Endothelial cell of umbilical vein (primary cell): ENCODE results near the gene TECTA. TPM values are rescaled to one million over a fixed set of nuclear protein-coding genes. Genes with fewer than 3 reads are reported as not detected.

Source experiments
- BruUV-seq: library from RNA; stranded (reverse); fragments of 400-500 nt; replicated peaks from 2 replicates; lab custom pipeline; 2021; lab: Mats Ljungman, UMichigan
- CTCF ChIA-PET: fragments of 300-600, 350-600 bp; sonication (Branson Sonifier 250); formaldehyde crosslinking; loops from one replicate; lab custom pipeline; 2021; ENCODE audit warnings: antibody characterized with exemption, inconsistent platforms; lab: Charles Lee
- POLR2A ChIA-PET: fragments of 300-600, 350-600 bp; sonication (Branson Sonifier 250); formaldehyde crosslinking; loops from one replicate; lab custom pipeline; 2021; ENCODE audit warnings: antibody characterized with exemption, inconsistent platforms; lab: Charles Lee
- DNase-seq: peaks from one replicate; pipeline ENCODE4 v3.0.0-alpha.2; 2011; ENCODE audit warnings: low read depth, low spot score
- FAIRE-seq: peaks from 2 replicates; lab custom pipeline; 2011; peaks lifted over from hg19 to GRCh38; lab: Jason Lieb, UNC
- H2AFZ ChIP-seq: 2 replicates; pipeline ENCODE4 v1.6.0; 2012; ENCODE audit warnings: low read depth, low read length, control low read depth, inconsistent platforms
- H3K27ac ChIP-seq: 2 replicates; pipeline ENCODE4 v1.5.1; 2011; ENCODE audit warnings: low read depth, mild to moderate bottlenecking, control low read depth, low read length, moderate library complexity; ENCODE audit not compliant: insufficient read depth
- H3K27me3 ChIP-seq, 2 experiments: 2 replicates each; pipeline versions ENCODE4 v1.6.0 to v1.6.1; 2011; ENCODE audit warnings: low read length in 2 of 2, mixed read lengths in 1 of 2; ENCODE audit not compliant: control insufficient read depth in 2 of 2, insufficient read depth in 2 of 2
- H3K36me3 ChIP-seq, 2 experiments: 2 replicates in 1 of 2; 3 replicates in 1 of 2; pipeline ENCODE4 v1.5.1; 2011; ENCODE audit warnings: low read length in 2 of 2, mild to moderate bottlenecking in 1 of 2, moderate library complexity in 1 of 2; ENCODE audit not compliant: control insufficient read depth in 2 of 2, insufficient read depth in 2 of 2; ENCODE audit errors: extremely low read depth in 1 of 2
- H3K4me1 ChIP-seq: 3 replicates; pipeline ENCODE4 v1.5.1; 2011; ENCODE audit warnings: mild to moderate bottlenecking, low read length; ENCODE audit not compliant: control insufficient read depth, insufficient read depth; ENCODE audit errors: extremely low read depth
- H3K4me2 ChIP-seq: 2 replicates; pipeline ENCODE4 v1.6.1; 2011; ENCODE audit warnings: low read length, control low read depth, mixed read lengths; ENCODE audit not compliant: insufficient read depth
- H3K4me3 ChIP-seq, 3 experiments: fragments of 200-600 bp in 1 of 3; sonication (generic), shearing (Covaris generic) in 1 of 3; replicated peaks in 1 of 3; 2 replicates each; pipeline ENCODE4 v1.5.1; 2011 to 2016; ENCODE audit warnings: control low read depth in 3 of 3, low read length in 3 of 3, mild to moderate bottlenecking in 2 of 3, inconsistent platforms in 1 of 3, low read depth in 1 of 3, moderate library complexity in 1 of 3; ENCODE audit not compliant: insufficient read depth in 1 of 3
- H3K79me2 ChIP-seq: 2 replicates; pipeline ENCODE4 v1.6.0; 2012; ENCODE audit warnings: low read length, inconsistent platforms; ENCODE audit not compliant: control insufficient read depth, insufficient read depth
- H3K9ac ChIP-seq: replicated peaks from 2 replicates; pipeline ENCODE3; 2011; ENCODE audit warnings: low read length, control low read depth; ENCODE audit not compliant: insufficient read depth; ENCODE audit errors: extremely low read depth
- H3K9me1 ChIP-seq: replicated peaks from 3 replicates; pipeline ENCODE4 v1.6.0; 2011; ENCODE audit warnings: mild to moderate bottlenecking, low read length; ENCODE audit not compliant: control insufficient read depth, insufficient read depth; ENCODE audit errors: extremely low read depth
- H3K9me3 ChIP-seq: replicated peaks from 2 replicates; pipeline ENCODE4 v1.5.1; 2012; ENCODE audit warnings: low read length, inconsistent platforms; ENCODE audit not compliant: control insufficient read depth, insufficient read depth
- H4K20me1 ChIP-seq: replicated peaks from 2 replicates; pipeline ENCODE3; 2011; ENCODE audit warnings: mild to moderate bottlenecking, low read length; ENCODE audit not compliant: control insufficient read depth, insufficient read depth; ENCODE audit errors: extremely low read depth
- EZH2 ChIP-seq: IDR thresholded peaks from 2 replicates; pipeline ENCODE4 v1.6.1; 2012; ENCODE audit warnings: borderline replicate concordance, low read depth, mild to moderate bottlenecking, moderate library complexity, low read length, inconsistent platforms; ENCODE audit not compliant: severe bottlenecking
- FOS ChIP-seq: IDR thresholded peaks from 2 replicates; pipeline ENCODE4 v1.6.1; 2011; ENCODE audit warnings: mild to moderate bottlenecking, low read length, moderate library complexity, borderline replicate concordance; ENCODE audit not compliant: insufficient read depth
- GATA2 ChIP-seq: IDR thresholded peaks from 2 replicates; pipeline ENCODE4 v1.7.0; 2011; ENCODE audit warnings: low read depth, mild to moderate bottlenecking, moderate library complexity, mixed read lengths, low read length; ENCODE audit not compliant: insufficient read length, insufficient read depth
- JUN ChIP-seq: IDR thresholded peaks from 2 replicates; pipeline ENCODE4 v1.6.1; 2011; ENCODE audit warnings: borderline replicate concordance, low read depth; ENCODE audit not compliant: insufficient read length, insufficient read depth
- MAX ChIP-seq: IDR thresholded peaks from 2 replicates; pipeline ENCODE4 v1.6.1; 2011; ENCODE audit not compliant: insufficient read depth, insufficient read length
- MYC ChIP-seq: IDR thresholded peaks from one replicate; pipeline ENCODE4 v1.6.1; 2011; ENCODE audit warnings: mild to moderate bottlenecking, low read depth, low read length
- POLR2A ChIP-seq: IDR thresholded peaks from 2 replicates; pipeline ENCODE4 v1.6.1; 2012; ENCODE audit warnings: low read depth, mild to moderate bottlenecking, control low read depth, low read length
- POLR2AphosphoS5 ChIP-seq: IDR thresholded peaks from 2 replicates; pipeline ENCODE4 v1.6.1; 2012; ENCODE audit warnings: low read depth, mild to moderate bottlenecking, control low read depth, low read length, moderate library complexity; ENCODE audit not compliant: insufficient read depth
- dilution Hi-C: fragments of 300-500 bp; cut with MboI; formaldehyde crosslinking; loops from one replicate; pipeline ENCODE4 v1.15.0; 2019; ENCODE audit warnings: low sequenced_read_pairs; ENCODE audit not compliant: extremely low pct_ligation_motif_present
- intact Hi-C: fragments of 100-400 bp; cut with micrococcal nuclease; formaldehyde crosslinking; loops from one replicate; pipeline ENCODE4 v1.10.0; 2022
- polyA plus RNA-seq, 4 experiments: library from polyadenylated mRNA; depleted of rRNA in 3 of 4; stranded (reverse) in 3 of 4; unstranded in 1 of 4; fragments of >200 nt; gene quantifications; 2 replicates each; pipeline versions ENCODE4 v1.2.1 to v1.2.3, GENCODE V29; 2011 to 2012; ENCODE audit warnings: missing spikeins in 1 of 4
- total RNA-seq: library from RNA; stranded (reverse); gene quantifications from 2 replicates; pipeline ENCODE4 v1.2.3, GENCODE V29; 2021
- TF ChIP-seq, protein P1 (sequence below), 2 donors: IDR thresholded peaks; 1 replicate in 1 of 2; 2 replicates in 1 of 2; pipeline ENCODE4 v1.5.1; 2011; ENCODE audit warnings: low read length in 2 of 2, mild to moderate bottlenecking in 2 of 2, moderate library complexity in 2 of 2, control low read depth in 1 of 2, inconsistent platforms in 1 of 2, low read depth in 1 of 2; ENCODE audit not compliant: insufficient read depth in 1 of 2; ENCODE audit errors: extremely low read depth in 1 of 2

The TECTA gene
- total and polyA plus RNA-seq, 2 donors (not counting 3 experiments of a cell fraction or from before 2014, with no cell fraction given) = 0.44 to 0.69 TPM

GRCh38 chr11:121059605-121060004 lies 41.4 kb upstream of the TECTA start:
- Histone ChIP-seq H3K9me3 (no peaks in the 10 kb centered on the region), H3K36me3 (peaks cover 4 to 8% of the 10 kb centered on the region in 2 experiments), H4K20me1 (no peaks in the 10 kb centered on the region), H2AFZ (no peak overlapping the region), H3K79me2 (no peaks in the 10 kb centered on the region), H3K4me2 (no peak overlapping the region), H3K9me1 (no peaks in the 10 kb centered on the region), H3K27ac (no peak overlapping the region), H3K27me3 (no peaks in the 10 kb centered on the region), H3K9ac (no peak overlapping the region), H3K4me3 (no peak overlapping the region), H3K4me1 (no peaks in the 10 kb centered on the region)
- dilution Hi-C loops = no loop called here
- TF ChIP-seq FOS (no peak), MAX (no peak), POLR2AphosphoS5 (no peak), JUN (no peak), EZH2 (no peak), POLR2A (no peak), GATA2 (no peak), MYC (no peak)
- TF ChIP-seq, protein P1, sequence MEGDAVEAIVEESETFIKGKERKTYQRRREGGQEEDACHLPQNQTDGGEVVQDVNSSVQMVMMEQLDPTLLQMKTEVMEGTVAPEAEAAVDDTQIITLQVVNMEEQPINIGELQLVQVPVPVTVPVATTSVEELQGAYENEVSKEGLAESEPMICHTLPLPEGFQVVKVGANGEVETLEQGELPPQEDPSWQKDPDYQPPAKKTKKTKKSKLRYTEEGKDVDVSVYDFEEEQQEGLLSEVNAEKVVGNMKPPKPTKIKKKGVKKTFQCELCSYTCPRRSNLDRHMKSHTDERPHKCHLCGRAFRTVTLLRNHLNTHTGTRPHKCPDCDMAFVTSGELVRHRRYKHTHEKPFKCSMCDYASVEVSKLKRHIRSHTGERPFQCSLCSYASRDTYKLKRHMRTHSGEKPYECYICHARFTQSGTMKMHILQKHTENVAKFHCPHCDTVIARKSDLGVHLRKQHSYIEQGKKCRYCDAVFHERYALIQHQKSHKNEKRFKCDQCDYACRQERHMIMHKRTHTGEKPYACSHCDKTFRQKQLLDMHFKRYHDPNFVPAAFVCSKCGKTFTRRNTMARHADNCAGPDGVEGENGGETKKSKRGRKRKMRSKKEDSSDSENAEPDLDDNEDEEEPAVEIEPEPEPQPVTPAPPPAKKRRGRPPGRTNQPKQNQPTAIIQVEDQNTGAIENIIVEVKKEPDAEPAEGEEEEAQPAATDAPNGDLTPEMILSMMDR (IDR thresholded peaks at IDR 0.05; ENCODE audit: extremely low read depth in 1 of 2, insufficient read depth in 1 of 2, low read depth in 1 of 2, low read length in 2 of 2) = no peak
- CTCF ChIA-PET = no interaction called here
- intact Hi-C loops = no loop called here
- no peak for FAIRE-seq
- POLR2A ChIA-PET = no interaction called here
- DNase-seq = no peak
- BruUV-seq = no TSS peak
